HPDE6-E6E7 (cell line): ENCODE measurements around the gene MUC2.

Experiments used
- DNase-seq: peaks from one replicate; pipeline ENCODE4 v3.0.0; 2011; ENCODE audit warnings: missing footprints; ENCODE audit errors: extremely low spot score

The MUC2 gene

DNA sequence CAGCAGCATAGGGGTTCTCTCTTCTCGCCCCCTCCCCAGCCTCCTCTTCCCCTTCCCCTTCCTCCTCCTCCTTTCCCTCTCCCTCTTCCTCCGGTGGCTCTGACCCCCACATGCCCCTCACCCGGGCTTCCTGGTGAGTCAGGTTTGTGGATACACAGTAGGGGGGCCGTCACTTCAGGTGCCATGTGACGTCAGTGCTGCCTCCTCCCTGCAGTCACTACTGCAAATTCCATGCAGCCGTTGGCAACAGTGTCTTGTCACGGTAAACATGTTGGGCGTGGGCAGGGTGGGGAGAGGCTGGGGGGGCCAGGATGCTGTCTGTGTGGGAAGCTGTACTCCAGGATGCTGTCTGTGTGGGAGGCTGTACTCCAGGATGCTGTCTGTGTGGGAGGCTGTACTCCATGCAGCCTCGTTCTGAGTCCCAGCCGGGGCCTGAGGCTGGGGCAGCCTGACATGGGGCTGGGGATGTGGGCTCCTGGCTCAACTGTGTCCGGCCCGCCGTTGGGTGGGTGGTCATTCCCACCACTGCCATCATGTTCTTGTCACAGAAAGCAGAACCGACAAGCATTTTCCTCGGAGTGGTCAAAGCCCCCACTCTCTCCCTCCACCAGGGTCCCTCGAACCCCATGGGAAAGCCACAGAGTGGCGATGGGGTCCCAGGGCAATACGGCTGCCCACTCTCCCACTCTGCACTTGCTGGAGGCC is 2.4 kb upstream of the MUC2 start:
- no peak for DNase-seq

DNA sequence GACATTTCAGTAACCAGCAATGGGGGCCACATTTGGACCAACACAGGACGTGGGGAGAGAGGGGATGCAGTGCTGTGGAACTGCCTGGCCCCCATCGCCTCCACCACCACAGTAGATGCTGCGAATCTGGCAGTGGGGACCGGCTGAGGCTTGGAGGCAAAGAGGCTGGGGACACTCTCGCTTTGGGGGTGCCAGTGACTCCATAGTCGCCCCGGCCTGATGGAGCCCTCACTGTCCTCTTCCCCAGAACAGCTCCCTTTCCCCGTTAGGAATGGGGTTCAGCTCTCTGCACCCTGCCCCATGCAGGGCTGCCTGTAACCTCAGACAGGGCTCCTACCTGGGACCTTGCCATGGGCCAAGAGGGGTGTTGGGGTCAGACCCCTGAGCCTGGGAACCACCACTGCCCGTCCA is 1.8 kb upstream of the MUC2 start:
- no peak for DNase-seq

DNA sequence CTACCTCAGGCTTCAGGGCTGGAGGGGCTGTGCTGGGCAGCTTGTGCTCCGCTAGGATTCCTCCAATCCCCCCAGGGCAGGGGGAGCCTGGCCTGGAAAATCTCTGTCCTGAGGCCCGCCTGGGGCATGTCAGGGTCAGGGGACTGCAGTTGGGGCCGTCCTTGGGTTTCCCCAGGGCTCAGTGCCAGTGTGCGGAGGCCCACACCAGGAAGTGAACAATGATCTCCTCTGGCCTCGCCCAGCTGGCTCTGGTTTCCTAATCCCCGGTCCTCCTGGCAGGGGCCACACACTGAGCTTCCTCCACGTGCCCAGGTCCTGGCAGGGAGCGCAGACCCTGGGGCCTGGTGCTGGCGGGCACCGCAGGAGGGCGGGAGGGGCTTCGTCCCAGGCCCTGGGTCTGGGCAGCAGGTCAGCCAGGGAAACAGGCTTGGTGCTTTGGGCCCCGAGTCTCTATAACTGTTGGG is 1.4 kb upstream of the MUC2 start:
- no peak for DNase-seq

DNA sequence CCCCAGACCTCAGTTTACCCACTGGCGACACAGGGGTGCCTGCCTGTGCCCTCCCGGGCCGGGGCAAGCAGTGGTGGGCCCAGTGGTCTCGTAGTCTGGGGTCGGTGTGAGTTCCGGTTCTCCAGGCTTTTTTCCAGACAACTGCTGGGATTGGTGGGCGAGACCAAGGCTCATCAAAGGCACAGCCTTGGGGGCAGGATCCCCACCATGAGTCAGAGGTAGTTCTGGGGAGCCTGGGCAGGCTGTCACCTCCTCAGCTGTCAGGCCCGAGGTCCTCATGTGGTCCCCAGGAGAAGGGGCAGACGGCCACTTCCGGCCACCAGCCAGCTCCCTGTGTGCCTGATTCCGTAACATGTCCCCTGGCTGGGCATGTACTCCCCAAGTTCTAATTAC is 827 bp upstream of the MUC2 start:
- DNase-seq, result no peak

DNA sequence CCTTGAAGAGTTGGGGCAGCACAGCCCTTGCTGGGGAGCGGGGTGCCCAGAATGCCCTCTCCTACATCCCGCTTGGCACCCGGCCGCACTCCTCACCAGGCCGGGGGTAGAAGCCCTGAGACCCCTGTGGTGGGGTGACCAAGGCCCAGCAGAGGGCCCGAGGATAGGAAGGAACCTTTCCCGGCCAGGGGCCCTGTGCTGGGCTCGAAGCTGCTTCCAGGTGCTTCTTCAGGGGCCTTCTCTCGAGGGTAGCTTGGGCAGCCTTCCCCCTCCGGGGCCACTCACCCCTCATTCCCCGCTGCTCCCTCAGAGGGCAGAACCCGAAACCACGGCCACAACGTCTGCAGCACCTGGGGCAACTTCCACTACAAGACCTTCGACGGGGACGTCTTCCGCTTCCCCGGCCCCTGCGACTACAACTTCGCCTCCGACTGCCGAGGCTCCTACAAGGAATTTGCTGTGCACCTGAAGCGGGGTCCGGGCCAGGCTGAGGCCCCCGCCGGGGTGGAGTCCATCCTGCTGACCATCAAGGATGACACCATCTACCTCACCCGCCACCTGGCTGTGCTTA is 752 bp downstream of the MUC2 start:
- no peak for DNase-seq

DNA sequence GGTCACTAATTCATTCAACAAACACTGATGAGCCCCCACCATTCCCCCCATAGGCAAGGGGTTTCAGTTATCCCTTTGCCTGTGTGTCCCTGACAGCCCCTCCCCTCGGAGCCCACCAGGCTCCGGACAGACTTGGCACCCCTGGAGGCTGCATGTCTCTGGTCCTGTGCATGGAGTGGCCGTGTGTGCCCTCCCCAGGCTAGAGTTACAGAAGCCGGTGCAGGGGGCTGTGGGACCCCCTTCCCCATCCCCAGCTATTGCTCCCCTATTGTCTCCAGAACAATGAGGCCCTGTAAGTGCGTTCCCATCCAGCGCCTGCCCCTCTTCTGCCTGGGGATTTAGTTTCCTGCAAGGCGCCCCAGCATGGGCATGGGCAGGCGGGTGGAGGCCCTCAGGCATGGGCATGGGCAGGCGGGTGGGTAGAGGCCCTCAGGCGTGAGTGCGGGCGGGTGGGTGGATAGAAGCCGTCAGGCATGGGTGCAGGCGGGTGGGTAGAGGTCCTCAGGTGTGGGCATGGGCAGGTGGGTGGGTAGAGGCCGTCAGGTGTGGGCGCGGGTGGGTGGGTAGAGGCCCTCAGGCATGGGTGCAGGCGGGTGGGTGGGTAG is 1.5 kb downstream of the MUC2 start:
- DNase-seq, result no peak

DNA sequence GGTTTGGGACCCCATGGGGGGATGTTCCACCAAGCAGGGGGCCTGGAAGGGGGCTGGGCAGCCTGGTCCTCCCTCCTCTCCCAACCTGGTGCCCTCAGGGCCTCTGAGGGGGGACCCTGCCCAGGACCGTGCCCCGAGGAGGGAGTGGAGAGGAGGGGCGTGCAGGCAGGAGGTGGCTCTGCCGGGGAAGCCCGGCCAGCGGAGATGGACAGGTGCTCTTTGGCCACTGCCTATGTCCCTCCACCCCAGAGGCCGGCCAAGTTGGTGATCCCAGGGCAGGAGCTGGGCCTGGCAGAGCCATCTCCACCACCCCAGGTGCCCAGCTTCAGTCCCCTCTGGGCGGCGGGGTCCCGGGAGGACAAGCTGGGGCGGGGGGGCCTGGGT is 2.4 kb downstream of the MUC2 start:
- DNase-seq, result no peak

DNA sequence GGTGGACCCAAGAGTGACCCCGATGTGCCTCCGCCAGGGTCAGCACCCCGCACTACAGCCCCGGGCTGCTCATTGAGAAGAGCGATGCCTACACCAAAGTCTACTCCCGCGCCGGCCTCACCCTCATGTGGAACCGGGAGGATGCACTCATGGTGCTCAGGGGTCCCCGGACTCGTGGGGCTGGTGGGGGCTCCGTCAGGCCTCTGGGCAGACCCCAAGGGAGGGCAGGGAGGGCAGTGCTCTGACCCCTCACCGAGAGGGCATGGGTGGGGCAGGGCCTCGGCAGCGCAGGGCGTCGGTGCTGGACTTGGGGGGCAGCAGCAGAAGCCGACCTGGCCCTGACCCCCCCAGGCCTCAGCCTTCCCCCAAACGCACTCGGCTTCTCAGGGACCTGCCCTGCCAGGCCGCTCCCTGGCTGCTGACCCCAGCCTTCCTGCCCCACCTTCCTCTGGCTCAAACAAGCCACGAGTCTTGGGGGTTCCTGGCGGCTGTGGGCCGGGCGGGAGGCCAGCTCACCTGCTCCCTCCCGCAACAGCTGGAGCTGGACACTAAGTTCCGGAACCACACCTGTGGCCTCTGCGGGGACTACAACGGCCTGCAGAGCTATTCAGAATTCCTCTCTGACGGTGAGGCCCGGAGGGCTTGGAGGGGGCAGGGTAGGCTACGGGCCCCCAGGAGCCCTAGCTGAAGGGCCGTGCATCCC is 2.9 kb downstream of the MUC2 start:
- DNase-seq, result no peak

DNA sequence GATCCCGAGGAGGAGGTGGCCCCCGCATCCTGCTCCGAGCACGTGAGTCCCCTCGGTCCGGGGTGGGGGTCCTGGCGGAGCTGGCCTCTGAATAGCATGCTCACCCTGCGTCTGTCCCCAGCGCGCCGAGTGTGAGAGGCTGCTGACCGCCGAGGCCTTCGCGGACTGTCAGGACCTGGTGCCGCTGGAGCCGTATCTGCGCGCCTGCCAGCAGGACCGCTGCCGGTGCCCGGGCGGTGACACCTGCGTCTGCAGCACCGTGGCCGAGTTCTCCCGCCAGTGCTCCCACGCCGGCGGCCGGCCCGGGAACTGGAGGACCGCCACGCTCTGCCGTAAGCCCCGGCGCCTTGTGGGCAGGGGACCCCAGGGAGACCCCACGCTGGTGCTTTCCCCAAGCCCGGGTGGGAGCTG is 3.5 kb downstream of the MUC2 start:
- no peak for DNase-seq

DNA sequence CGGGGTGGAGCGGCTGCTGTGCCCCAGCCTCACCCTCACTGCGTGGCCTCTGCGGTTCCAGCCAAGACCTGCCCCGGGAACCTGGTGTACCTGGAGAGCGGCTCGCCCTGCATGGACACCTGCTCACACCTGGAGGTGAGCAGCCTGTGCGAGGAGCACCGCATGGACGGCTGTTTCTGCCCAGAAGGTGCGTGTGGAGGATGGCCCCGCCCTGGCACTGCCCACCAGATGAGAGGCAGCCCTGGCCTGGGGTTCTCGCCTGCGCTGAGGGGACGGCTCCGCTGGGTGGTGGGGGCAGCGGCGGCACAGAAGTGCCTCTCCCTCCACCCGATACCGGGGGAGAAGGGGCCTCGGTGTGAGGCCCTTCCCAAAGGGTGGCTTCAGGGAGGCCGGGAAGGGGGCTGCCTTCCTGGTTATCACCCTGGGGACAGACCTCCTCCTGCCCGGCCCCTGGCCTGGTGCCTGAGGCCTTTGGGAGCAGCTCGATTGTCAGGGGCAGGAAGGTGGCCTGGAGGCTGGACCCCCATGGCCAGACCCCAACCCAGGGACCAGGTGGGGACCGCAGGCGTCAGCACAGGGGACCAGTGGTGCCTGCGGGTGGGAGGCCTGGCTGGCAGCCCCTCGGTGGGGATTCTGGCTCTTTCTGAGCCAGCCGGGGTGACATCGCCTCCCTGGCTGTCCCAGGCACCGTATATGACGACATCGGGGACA is 7.1 kb downstream of the MUC2 start:
- DNase-seq, result no peak

DNA sequence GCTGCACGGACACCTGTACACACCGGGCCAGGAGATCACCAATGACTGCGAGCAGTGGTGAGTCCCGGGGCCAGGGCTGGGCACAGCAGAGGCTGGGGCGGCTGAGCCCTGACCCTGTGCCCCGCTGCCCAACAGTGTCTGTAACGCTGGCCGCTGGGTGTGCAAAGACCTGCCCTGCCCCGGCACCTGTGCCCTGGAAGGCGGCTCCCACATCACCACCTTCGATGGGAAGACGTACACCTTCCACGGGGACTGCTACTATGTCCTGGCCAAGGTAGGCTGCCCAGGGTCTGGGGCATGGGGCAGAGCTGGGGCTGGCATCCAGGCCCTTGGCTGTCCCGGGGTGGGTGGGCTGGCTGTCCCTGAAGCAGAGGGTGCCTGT is 7.7 kb downstream of the MUC2 start:
- no peak for DNase-seq

DNA sequence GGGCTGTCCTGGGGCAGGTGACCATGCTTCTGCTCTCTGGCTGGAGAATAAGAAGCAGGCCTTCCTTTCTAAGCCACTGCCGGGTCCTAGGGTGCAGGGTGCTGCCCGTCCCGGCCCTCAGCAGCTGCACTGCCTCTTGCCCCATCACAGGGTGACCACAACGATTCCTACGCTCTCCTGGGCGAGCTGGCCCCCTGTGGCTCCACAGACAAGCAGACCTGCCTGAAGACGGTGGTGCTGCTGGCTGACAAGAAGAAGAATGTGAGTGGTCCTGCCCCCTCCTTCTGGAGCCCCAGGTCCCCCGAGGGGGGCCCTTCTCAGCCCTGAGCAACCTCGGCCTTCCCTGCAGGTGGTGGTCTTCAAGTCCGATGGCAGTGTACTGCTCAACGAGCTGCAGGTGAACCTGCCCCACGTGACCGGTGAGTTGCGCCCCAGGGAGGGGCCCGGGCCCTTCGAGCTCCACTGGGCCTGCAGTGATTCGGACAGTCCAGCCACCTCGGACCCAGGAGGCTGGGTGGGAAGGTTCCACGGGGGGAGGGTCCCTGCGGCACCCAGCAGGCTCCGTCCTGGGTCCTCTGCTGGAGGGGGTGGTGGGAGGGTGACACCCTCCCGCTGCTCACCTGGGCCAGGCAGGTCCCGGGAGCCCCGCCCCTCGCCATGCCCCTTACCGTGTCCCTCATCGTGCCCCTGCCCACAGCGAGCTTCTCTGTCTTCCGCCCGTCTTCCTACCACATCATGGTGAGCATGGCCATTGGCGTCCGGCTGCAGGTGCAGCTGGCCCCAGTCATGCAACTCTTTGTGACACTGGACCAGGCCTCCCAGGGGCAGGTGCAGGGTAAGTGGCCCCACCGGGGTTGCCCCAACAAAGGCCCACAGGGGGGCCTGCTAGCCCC is 8.3 kb downstream of the MUC2 start:
- DNase-seq, result no peak

DNA sequence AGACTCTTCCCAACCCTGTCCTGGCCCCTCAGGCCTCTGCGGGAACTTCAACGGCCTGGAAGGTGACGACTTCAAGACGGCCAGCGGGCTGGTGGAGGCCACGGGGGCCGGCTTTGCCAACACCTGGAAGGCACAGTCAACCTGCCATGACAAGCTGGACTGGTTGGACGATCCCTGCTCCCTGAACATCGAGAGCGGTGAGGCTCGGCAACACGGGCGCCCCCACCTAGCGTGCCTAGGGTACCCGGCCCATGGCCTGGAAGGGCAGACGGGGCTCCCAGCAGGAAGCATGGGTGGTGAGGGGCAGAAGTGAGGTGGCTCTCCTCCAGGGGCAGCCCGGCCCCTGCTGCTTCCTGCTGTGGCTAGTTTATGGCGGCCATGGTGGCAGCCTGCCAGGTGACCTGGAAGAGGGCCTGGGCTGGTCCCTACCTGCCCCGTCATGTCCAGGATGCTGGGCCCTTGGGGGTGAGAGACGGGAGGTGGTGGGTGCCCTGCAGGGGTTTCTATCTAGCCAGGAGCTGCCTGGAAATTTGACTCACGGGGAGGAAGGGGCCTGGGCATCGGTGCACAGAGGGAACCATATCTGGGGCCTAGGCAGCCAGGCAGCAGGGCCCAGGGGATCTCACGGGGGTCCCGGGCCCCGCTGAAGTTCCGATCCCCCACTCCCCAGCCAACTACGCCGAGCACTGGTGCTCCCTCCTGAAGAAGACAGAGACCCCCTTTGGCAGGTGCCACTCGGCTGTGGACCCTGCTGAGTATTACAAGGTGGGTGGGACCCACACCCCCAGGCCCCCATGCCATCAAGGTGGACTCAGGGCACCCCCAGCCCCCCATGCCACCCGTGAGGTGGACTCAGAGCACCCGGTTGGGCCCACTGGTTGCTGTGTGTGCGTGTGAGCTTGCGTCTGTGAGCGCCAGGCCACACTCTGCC is 9.2 kb downstream of the MUC2 start:
- no peak for DNase-seq

DNA sequence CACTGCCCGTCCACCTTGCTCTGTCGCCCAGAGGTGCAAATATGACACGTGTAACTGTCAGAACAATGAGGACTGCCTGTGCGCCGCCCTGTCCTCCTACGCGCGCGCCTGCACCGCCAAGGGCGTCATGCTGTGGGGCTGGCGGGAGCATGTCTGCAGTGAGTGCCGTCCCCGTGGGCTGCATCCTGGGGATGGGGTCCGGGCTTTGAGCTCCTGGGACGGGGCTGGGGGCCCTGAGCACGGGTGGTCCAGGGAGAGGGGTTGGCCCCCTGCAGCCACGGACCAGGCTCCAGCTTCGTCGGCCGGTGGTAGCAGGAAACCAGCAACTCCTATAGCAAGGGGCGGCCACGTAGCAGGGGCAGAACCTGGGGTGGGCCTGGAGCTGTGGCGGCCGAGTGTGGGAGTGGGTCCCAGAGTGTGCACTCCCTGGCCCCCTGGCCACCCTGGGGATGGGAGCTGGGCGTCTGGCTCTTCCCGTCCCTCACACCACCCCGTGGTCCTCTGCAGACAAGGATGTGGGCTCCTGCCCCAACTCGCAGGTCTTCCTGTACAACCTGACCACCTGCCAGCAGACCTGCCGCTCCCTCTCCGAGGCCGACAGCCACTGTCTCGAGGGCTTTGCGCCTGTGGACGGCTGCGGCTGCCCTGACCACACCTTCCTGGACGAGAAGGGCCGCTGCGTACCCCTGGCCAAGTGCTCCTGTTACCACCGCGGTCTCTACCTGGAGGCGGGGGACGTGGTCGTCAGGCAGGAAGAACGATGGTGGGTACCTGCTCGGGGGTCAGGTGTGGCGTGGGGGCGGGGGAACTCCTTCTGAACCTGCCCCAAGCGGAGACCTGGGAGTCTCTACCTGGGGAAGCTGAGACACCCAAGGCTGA is 10.1 kb downstream of the MUC2 start:
- DNase-seq, result no peak

DNA sequence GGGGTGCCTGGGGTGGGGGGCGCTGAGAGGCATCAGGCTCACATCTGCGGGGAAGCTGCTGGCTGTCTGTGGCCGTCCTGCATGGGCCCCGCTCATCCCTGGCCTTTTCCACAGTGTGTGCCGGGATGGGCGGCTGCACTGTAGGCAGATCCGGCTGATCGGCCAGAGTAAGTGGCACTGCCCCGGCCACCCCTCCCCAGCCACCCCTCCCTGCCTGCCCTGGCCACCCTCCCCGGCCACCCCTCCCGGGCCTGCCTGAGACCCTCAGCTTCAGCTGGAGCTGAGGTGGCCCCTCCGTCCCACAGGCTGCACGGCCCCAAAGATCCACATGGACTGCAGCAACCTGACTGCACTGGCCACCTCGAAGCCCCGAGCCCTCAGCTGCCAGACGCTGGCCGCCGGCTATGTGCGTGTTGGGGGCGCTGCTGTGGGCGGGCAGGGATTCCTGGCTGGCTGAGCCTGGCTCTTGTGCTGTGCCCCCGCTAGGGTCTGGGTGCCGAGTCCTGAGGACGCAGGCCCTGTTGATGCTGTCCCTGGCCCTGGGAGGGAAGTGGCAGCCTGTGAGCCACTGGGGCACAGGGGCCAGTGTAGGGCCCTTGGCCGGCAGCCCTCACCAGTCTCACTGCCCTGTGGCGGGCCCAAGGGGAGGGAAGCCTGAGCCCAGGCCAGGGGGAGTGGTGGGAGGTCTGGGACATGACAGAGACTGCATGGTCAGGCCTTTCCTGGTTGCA is 10.9 kb downstream of the MUC2 start:
- DNase-seq, result no peak

DNA sequence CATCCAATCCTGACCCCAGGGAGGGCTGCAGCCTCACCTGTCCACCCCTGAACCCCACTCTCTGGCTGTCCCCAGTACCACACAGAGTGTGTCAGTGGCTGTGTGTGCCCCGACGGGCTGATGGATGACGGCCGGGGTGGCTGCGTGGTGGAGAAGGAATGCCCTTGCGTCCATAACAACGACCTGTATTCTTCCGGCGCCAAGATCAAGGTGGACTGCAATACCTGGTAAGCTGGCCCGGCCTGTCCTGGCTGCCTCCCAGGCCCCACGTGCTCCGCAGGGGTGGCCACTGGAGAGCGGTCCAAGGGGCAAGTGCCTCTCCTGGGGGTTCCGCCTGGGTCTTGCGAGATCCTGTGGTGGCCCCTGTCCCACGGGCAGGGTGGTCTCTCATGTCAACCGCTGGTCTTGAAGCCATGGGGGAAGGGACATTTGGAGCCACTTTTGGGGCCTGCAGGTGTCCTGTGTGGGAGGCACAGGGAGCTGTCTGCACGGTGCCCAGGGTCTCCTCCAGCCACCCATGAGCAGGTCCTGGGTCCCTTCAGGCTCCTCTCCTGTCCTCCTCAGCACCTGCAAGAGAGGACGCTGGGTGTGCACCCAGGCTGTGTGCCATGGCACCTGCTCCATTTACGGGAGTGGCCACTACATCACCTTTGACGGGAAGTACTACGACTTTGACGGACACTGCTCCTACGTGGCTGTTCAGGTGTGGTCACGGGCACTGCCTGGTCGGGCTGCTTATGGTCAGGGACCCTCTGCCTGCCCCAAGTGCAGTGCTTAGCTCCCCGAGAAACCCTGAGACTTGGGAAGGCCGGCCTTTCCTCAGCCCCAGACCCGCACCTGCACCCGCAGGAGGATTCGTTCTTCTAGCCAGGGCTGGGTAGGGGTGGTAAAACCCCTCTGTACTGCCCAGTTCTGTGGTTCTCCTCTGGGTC is 11.8 kb downstream of the MUC2 start:
- DNase-seq, result no peak

DNA sequence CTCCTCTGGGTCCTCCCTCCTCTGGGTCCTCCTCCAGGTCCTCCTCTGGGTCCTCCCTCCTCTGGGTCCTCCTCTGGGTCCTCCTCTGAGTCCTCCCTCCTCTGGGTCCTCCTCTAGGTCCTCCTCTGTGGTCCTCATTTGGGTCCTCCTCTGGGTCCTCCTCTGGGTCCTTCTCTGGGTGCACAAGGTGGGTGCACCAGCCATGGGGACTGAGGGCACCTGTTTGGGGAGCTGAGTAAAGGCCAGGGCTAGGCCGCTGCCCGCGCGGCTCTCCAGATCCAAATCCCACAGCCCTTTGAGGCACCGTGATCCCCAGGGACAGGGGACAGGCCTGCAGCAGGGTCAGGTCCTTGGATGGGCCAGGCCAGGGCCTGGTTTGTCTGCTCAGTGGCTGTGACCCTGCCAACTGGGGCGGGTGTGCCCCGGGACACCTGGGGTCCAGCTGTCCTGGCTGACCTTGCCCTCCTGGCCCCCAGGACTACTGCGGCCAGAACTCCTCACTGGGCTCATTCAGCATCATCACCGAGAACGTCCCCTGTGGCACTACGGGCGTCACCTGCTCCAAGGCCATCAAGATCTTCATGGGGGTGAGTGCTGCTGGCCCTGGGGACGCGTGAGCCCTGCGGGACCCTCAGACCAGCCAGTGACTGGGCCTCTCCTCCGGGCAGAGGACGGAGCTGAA is 12.7 kb downstream of the MUC2 start:
- no peak for DNase-seq
